Activated CD8-positive, alpha-beta memory T cell treated with anti-CD3 and anti-CD28 coated beads, Interleukin-2, amount 50 U/mL, for 4 hours (primary cell): ENCODE results near the gene DUSP12.
"Not testable (repeated sequence)": the region's sequence is repeated elsewhere in the genome, so short reads cannot be mapped to it uniquely, and the experiment has no call there.

ENCODE experiments used
- DNase-seq: peaks from one replicate; pipeline ENCODE4 v3.0.0-alpha.2; 2020

Gene DUSP12

GRCh38 chr1:161727256-161727924 is 22.2 kb upstream of the DUSP12 start:
- no peak for DNase-seq

- no peak for DNase-seq
These were observed 21.0 kb upstream of the DUSP12 start for GRCh38 chr1:161728376-161729226.

GRCh38 chr1:161730050-161730564 is 19.5 kb upstream of the DUSP12 start:
- DNase-seq: peak; percentile 38

- no peak for DNase-seq
These were observed 18.3 kb upstream of the DUSP12 start for GRCh38 chr1:161731241-161731640.

- no peak for DNase-seq
These were observed 17.4 kb upstream of the DUSP12 start for GRCh38 chr1:161731981-161732718.

GRCh38 chr1:161733526-161733925 is 16.1 kb upstream of the DUSP12 start:
- DNase-seq: no peak

GRCh38 chr1:161735837-161736236 is 13.7 kb upstream of the DUSP12 start:
- no peak for DNase-seq

- no peak for DNase-seq
These were observed 13.1 kb upstream of the DUSP12 start for GRCh38 chr1:161736335-161736969.

GRCh38 chr1:161737625-161738024 is 12.0 kb upstream of the DUSP12 start:
- DNase-seq: no peak

GRCh38 chr1:161738627-161739287 is 10.8 kb upstream of the DUSP12 start:
- peak; percentile 57 for DNase-seq

- DNase-seq: no peak
These were observed 9.6 kb upstream of the DUSP12 start for GRCh38 chr1:161739865-161740566.

- no peak for DNase-seq
These were observed 8.7 kb upstream of the DUSP12 start for GRCh38 chr1:161740921-161741320.

- DNase-seq: no peak
These were observed 6.4 kb upstream of the DUSP12 start for GRCh38 chr1:161743231-161743630.

GRCh38 chr1:161747801-161748200 is 1.8 kb upstream of the DUSP12 start:
- no peak for DNase-seq

- DNase-seq: peak; percentile 44
These were observed 14.0 kb downstream of the DUSP12 start for GRCh38 chr1:161763522-161764098.

- peak; percentile 76 for DNase-seq
These were observed 16.8 kb downstream of the DUSP12 start, which contains the start of gene ATF6 for GRCh38 chr1:161766102-161766981. Gene ATF6 (plus strand): TSS chr1:161766320. CDS start chr1:161766361, 41 bp downstream.

- DNase-seq: no peak
These were observed 18.9 kb downstream of the DUSP12 start for GRCh38 chr1:161768461-161768860.

- no peak for DNase-seq
These were observed 19.5 kb downstream of the DUSP12 start for GRCh38 chr1:161768986-161769672.

- not testable (repeated sequence) for DNase-seq
These were observed 20.1 kb downstream of the DUSP12 start for GRCh38 chr1:161769673-161770045.
